T-helper 2 cell treated with Interferon-gamma antibody and Interleukin-4, amounts not matched to agents 5 μg/mL and 100 μg/mL, for 36 hours (primary cell): ENCODE measurements around the gene CHPF.

Experiments used
- DNase-seq: peaks from one replicate; pipeline ENCODE4 v3.0.0; 2021; ENCODE audit warnings: low spot score
- H3K27ac Mint-ChIP-seq: one replicate; pipeline ENCODE4 v1.8.0; 2021; ENCODE audit warnings: mild to moderate bottlenecking, mixed read lengths
- H3K27me3 Mint-ChIP-seq: one replicate; pipeline ENCODE4 v1.8.0; 2021; ENCODE audit warnings: low read depth, mixed read lengths
- H3K36me3 Mint-ChIP-seq: one replicate; pipeline ENCODE4 v1.8.0; 2021; ENCODE audit warnings: low read depth, mixed read lengths
- H3K4me1 Mint-ChIP-seq: one replicate; pipeline ENCODE4 v1.8.0; 2021; ENCODE audit warnings: low read depth, mixed read lengths
- H3K4me3 Mint-ChIP-seq: one replicate; pipeline ENCODE4 v1.8.0; 2022; ENCODE audit warnings: mild to moderate bottlenecking, moderate library complexity, mixed read lengths
- H3K9me3 Mint-ChIP-seq: one replicate; pipeline ENCODE4 v1.8.0; 2021; ENCODE audit warnings: mixed read lengths

Gene CHPF

DNA sequence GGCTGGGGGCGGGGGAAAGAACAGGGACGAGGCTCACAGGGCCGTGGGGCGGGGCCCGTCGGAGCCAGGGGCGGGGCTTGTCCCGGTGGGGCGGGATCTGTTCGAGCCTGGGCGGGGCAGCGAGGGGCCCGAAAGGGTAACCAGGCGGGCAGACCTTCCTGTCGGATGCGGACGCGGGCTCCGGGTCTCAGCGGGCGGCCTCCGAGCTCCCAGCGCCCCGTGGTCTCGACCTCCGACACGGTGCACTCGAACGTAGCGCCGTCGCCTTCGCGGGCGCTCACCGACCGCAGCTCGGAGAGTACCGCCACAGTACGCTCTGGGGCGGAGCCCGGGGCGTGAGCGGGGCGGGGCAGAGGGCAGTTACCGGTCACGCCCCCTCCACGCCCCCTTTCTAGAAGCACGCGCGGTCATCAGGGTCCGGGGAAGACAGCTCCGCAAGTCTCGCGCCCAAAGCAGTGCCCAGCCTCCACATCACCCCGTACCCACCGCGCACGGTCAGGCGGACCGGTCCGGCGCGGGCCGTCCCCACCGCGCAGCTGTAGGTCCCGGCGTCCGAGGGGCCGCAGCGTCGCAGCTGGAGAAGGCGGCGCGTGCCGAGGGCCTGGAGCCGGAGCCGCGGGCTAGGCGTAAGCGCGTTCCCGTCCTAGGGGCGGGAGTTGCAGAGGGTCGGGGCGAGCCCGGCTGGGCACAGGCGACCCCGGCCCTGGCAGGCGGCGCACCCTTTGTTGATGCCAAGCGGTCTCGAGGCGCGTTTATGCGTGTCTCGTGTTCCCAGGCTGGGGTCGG, 9.0 kb upstream of the CHPF start:
- H3K27me3 Mint-ChIP-seq, result peaks cover 29% of the 10 kb centered on the region
- H3K27ac Mint-ChIP-seq, result no peak overlapping the region
- H3K36me3 Mint-ChIP-seq, result no peaks in the 10 kb centered on the region
- H3K9me3 Mint-ChIP-seq, result no peaks in the 10 kb centered on the region
- peaks cover 5% of the 10 kb centered on the region for H3K4me1 Mint-ChIP-seq
- peak overlapping the region; percentile 79 for H3K4me3 Mint-ChIP-seq
- DNase-seq, result peak; percentile 85

DNA sequence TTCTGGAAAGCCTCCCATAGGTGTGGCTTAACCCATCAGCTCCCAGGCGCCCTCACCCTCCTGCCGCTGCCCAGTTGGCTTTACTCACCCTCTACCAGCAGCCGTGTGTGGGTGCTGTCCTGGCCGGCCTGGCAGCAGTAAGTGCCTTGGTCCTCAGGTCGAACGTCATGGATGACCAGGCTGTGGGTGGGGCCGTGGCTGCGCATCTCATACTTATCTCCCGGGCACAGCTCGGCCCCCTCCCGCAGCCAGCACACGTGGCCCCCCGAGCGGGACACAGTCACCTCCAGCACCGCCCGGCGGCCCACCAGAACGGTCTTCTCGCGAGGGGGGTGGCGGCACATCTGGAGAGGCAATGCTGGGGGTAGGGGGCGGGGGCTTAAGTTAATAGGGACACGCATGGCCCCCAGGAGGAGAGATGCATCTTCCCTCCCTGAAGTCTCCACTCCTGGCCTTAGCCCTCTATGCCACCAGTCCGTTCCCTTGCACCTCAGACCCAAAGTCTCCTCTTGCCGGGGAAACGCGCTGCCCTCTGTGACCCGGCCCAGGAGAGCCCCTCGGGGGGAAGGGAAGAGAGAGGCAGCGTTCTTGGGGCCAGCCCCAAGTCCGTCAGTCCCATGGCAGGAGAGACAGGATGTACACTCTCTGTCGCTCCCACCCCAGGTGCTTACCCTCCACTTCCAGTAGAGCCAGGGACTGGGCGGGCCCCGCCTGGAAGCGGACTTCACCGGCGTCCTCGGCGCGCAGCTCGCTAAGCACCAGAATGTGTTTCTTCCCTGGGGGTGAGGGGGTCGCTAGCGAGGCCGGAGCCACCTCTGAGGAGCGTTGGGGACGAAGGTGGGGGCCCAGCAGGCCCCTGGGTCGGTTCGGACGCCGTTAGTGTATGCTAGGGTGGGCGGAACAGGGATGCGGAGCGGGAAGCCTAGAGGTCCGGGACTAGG, 8.1 kb upstream of the CHPF start:
- Mint-ChIP-seq H3K4me1 (peaks cover 5% of the 10 kb centered on the region), H3K4me3 (peak overlapping the region; percentile 79), H3K27me3 (peaks cover 29% of the 10 kb centered on the region), H3K36me3 (no peaks in the 10 kb centered on the region), H3K27ac (no peak overlapping the region), H3K9me3 (no peaks in the 10 kb centered on the region)
- no peak for DNase-seq

DNA sequence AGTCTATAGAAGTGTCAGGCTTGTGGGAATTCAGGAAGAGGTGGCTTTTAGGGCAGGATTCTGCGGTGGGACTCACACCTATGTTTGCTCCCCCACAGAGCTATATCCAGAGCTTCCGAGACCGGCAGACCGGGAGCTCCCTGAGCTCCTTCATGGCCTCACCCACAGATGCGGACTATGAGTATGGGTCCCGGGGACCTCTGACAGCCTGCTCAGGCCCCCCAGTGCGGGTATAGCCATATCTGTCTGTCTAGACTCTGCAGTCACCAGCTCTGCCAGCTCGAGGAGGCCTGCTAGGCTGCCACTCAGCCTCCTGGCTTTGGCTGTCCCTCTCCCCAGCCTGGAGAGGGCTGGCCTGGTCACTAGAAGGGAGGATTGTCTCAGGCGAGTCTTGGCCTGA, 6.0 kb upstream of the CHPF start:
- Mint-ChIP-seq H3K36me3 (no peaks in the 10 kb centered on the region), H3K4me3 (no peak overlapping the region), H3K4me1 (peaks cover 7% of the 10 kb centered on the region), H3K27ac (no peak overlapping the region), H3K27me3 (peaks cover 40% of the 10 kb centered on the region), H3K9me3 (no peaks in the 10 kb centered on the region)
- no peak for DNase-seq

DNA sequence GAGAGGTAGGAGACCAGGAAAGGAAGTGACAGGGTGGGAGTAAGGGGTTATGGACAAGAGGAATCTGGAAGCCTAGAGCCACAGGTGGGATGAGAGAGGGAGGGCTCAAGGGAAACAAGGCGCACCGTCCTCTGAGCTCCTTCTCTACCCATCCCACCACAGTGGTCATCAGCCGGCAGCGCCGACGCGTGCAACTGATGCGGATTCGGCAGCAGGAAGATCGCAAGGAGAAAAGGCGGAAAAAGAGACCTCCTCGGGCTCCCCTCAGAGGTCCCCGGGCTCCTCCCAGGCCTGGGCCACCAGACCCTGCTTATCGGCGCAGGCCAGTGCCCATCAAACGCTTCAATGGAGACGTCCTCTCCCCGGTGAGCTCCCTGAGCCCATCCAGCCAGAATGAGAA, 5.4 kb upstream of the CHPF start:
- peaks cover 11% of the 10 kb centered on the region for H3K4me1 Mint-ChIP-seq
- H3K27ac Mint-ChIP-seq, result no peak overlapping the region
- H3K4me3 Mint-ChIP-seq, result no peak overlapping the region
- no peak for DNase-seq
- no peaks in the 10 kb centered on the region for H3K36me3 Mint-ChIP-seq
- peaks cover 42% of the 10 kb centered on the region for H3K27me3 Mint-ChIP-seq
- no peaks in the 10 kb centered on the region for H3K9me3 Mint-ChIP-seq

DNA sequence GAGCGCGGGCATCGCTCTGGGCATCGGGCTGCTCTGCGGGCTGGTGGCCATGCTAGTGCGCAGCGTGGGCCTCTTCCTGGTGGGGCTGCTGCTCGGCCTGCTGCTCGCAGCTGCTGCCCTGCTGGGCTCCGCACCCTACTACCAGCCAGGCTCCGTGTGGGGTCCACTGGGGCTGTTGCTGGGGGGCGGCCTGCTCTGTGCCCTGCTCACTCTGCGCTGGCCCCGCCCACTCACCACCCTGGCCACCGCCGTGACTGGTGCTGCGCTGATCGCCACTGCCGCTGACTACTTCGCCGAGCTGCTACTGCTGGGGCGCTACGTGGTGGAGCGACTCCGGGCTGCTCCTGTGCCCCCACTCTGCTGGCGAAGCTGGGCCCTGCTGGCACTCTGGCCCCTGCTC, 4.0 kb upstream of the CHPF start:
- H3K9me3 Mint-ChIP-seq, result no peaks in the 10 kb centered on the region
- H3K4me3 Mint-ChIP-seq, result no peak overlapping the region
- H3K27ac Mint-ChIP-seq, result no peak overlapping the region
- H3K36me3 Mint-ChIP-seq, result no peaks in the 10 kb centered on the region
- peaks cover 34% of the 10 kb centered on the region for H3K27me3 Mint-ChIP-seq
- DNase-seq, result no peak
- peaks cover 14% of the 10 kb centered on the region for H3K4me1 Mint-ChIP-seq

DNA sequence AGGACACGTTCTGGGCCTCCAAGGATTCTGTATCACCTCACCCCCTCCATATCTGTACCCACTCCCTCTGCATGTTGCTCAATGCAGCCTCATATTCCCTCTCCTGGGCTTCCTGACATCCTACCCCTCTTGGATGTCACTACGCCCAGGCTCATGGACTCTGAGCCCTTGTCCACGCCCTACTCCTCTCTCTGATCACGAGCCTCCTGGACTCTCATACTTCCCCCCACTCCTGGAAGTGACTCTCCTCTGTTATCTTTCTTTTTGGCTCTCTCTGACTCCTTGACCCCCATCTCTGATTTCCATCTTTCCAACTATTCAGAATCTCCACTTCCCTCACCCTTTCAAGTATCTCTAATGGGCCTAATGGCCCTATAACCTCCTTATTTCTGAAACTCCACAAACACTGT, 2.3 kb upstream of the CHPF start:
- Mint-ChIP-seq H3K36me3 (peaks cover 3% of the 10 kb centered on the region), H3K9me3 (no peaks in the 10 kb centered on the region), H3K4me3 (no peak overlapping the region), H3K4me1 (peaks cover 15% of the 10 kb centered on the region), H3K27ac (no peak overlapping the region), H3K27me3 (peaks cover 27% of the 10 kb centered on the region)
- DNase-seq, result no peak

DNA sequence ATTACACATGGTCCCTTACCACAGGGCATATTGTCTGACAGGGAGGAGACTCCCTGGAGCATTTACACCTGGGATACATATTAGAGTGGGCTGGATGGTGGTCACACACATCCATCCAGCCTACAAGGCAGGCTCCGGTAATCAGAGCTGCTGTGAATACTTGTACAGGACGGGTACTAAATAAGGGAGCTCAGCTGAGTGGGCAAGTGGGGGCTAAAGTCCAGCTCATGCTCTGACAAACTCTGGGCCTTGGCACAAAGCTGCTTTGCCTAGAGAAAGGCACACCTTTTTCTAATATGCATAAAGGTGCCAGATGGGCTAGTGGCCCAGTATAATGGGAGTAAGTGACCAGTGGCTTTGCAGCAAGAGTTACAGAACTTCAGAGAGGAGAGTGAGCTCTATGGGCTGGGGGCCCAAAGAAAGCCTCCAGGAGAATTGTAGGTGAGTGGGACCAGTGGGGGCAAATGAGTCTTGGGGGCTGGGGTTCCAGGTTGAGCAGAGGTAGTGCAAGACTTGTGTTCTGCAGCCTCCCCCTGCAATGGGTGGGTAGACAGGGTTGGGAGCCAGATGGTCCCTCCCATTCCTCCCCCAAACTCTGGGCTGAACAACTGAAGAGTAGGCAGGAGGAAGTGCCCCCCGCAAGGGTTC, 1.8 kb upstream of the CHPF start:
- no peak for DNase-seq
- Mint-ChIP-seq H3K9me3 (no peaks in the 10 kb centered on the region), H3K4me1 (peaks cover 15% of the 10 kb centered on the region), H3K4me3 (peak overlapping the region; percentile 81), H3K27ac (no peak overlapping the region), H3K36me3 (peaks cover 5% of the 10 kb centered on the region), H3K27me3 (peaks cover 22% of the 10 kb centered on the region)

DNA sequence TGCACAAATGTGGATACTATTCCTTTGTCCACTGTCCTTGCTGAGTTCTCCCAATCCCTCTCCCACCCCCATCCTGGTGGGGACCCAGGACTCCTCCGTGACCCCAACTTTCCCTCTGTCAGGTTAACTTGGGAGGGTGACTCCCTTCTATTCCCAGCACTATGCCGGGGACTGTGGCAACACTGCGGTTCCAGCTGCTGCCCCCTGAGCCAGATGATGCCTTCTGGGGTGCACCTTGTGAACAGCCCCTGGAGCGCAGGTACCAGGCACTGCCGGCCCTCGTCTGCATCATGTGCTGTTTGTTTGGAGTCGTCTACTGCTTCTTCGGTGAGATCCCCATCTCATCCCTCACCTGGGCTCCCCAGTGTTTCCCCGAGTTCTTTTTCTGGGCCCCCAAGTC, 958 bp upstream of the CHPF start:
- Mint-ChIP-seq H3K36me3 (peaks cover 5% of the 10 kb centered on the region), H3K9me3 (no peaks in the 10 kb centered on the region), H3K4me1 (peaks cover 15% of the 10 kb centered on the region), H3K4me3 (peak overlapping the region; percentile 81), H3K27ac (peak overlapping the region; percentile 61), H3K27me3 (peaks cover 22% of the 10 kb centered on the region)
- no peak for DNase-seq

DNA sequence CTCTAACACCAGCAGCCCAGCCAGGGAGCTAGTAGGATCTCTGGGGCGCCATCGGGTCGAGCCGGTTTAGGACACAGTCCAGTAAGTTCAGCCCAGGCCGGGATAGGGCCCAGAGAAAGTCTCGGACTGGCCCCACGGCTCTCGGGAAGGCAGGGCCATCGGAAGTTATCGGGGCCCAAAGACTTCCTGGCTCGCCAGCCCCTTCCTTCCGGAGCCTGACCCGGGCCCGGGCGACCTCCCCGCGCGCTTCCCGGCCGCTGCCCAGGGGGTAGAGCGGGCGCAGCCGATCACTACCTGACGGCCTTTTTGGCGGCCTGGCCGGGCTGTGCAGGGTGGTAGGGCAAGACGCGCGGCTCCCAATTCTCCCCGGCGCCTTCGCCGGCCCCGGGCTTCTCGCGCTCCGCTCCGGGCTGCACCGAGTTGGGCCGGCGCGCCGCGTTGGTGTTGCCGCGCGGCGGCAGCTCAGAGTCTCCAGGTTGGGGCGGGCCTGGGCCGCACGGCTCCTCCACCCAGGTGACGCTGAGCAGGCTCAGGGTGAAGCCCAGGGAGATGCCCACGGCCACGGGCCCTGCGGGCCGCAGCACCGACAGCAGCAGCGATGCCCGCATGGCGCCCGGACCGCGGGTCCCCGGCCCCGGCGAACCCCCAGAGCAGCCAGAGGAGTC, 546 bp downstream of the CHPF start:
- Mint-ChIP-seq H3K27ac (peak overlapping the region; percentile 72), H3K4me3 (peak overlapping the region; percentile 83), H3K27me3 (peaks cover 15% of the 10 kb centered on the region), H3K4me1 (peaks cover 15% of the 10 kb centered on the region), H3K36me3 (peaks cover 8% of the 10 kb centered on the region), H3K9me3 (no peaks in the 10 kb centered on the region)
- no peak for DNase-seq

DNA sequence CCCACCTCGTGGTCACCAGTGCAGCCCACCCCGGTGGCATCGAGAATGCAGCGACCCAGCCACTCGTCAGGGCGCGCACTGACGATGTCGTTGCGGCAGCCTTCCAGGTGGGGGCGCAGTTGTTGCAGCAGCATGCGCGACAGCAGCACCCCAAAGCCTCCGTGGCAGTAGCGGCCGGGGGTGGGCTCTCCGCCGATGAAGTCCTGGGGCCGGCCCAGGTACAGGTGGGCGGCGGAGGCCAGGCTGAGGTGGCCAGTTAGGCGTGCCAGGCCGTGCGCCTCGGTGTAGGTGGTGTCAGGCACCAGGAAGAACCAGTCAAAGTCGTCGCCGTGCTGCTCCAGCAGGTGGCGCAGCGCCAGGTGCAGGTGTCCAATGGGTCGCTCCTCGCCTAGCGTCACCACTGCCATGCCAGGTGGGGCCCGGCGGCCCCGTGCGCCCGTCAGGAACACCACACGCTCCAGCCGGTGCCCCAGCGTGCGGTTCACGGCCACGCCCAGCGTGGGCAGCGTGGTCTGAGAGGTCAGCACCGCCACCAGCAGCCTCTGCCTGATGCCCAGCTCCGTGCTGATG, 1.9 kb downstream of the CHPF start:
- H3K27ac Mint-ChIP-seq, result no peak overlapping the region
- peaks cover 15% of the 10 kb centered on the region for H3K27me3 Mint-ChIP-seq
- no peaks in the 10 kb centered on the region for H3K9me3 Mint-ChIP-seq
- H3K4me3 Mint-ChIP-seq, result peak overlapping the region; percentile 83
- DNase-seq, result peak; percentile 84
- peaks cover 8% of the 10 kb centered on the region for H3K36me3 Mint-ChIP-seq
- peaks cover 15% of the 10 kb centered on the region for H3K4me1 Mint-ChIP-seq

DNA sequence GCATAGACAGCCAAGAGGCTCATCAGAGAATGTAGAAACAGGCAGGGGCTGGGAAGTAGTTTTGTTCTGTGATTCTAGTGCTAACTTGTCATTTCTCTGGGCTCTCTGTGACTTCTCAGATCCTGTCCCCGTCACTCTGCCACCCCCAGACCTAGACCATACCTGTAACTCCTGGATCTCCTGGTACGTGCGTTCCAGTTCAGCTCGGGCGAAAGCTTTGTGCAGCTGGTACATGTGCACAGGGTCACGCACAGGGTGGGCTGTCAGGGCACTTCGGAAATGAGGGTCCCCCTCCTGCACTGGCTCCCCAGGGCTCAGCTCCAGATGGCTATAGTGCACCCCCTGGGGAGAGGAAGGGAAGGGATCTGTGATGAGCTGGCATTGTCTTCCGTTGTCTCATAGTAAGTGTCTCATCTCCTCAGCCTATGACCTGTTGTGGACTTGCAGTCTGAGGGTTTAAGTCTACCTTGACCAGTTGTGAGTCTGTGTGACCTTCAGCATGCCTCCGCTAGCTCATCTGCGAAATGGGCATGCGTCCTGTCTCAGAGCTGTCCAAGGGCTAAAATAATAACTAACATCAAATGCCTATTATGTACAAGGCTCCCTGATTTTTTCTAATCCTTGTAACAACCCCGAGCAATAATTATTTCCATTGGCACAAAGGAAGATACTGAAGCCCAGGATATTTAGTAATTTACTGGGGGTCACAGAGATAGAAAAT, 2.7 kb downstream of the CHPF start:
- Mint-ChIP-seq H3K4me3 (peak overlapping the region; percentile 83), H3K27ac (no peak overlapping the region), H3K27me3 (peaks cover 11% of the 10 kb centered on the region), H3K4me1 (peaks cover 15% of the 10 kb centered on the region), H3K9me3 (no peaks in the 10 kb centered on the region), H3K36me3 (peaks cover 8% of the 10 kb centered on the region)
- DNase-seq, result no peak

DNA sequence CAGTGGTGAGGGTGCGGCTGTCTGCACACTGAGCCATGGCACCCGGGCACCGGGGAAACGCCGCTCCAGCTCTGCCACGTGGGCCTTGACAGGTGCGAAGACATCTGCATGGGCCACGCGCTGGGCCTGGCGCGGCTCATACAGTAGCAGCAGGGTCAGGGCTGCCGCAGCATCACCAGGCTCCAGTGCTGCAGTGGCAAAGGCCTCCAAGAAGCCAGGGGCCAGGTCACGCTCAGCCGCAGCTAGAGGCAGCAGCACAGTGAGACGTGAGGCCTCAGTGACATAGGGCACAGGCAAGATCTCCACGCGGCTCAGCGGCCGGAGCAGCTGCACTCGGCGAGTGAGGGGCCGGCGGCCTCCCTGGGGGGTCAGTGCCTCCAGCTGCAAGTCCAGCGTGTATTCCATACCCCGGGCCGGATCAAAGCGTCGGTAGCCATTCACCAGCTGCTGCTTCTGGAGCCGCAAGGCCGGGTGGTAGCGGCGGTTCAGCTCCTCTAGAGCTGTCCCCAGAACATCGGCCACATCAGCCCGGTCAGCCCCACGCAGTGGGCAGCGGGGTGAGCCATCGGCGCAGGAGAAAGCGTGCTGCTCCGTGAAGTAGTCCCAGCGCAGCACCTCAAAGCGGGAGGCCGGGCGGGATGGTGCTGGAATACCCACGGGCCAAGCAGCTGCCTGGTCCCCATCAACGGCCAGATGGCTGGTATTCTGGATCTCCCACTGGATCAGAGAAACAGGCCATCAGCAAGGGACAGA, 3.5 kb downstream of the CHPF start:
- no peaks in the 10 kb centered on the region for H3K9me3 Mint-ChIP-seq
- H3K36me3 Mint-ChIP-seq, result peaks cover 8% of the 10 kb centered on the region
- DNase-seq, result no peak
- peaks cover 9% of the 10 kb centered on the region for H3K27me3 Mint-ChIP-seq
- no peak overlapping the region for H3K4me3 Mint-ChIP-seq
- peaks cover 15% of the 10 kb centered on the region for H3K4me1 Mint-ChIP-seq
- no peak overlapping the region for H3K27ac Mint-ChIP-seq
